ENCODE results near the gene ITPKB. TPM values are rescaled to one million over a fixed set of nuclear protein-coding genes. Genes with fewer than 3 reads are reported as not detected.

The ITPKB gene
- total and polyA plus RNA-seq, 2 of the 13 experiments (the other 11 are each of a cell fraction or from before 2014, with no cell fraction given), result not detected

DNA sequence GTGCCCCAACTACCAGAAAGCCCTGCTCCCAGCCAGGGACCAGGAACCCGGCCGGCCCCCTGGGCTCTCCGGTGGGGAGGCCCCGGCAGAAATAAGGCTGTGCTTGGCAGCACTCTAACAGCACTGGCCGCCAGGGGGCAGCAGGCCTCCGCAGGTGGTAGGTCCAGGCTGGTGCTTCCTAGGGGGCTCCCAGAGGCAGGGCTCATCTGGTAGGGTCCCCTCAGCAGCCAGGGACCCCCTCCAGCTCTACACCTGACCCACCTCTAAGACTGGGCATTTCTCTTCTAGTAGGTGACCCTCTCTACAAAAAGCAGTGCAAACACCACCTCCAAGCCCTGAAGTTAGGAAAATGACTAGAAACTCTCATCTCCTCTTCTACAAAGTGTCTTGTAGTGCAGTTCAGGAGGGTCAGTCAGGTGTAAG is 104.9 kb downstream of the ITPKB start (continued):
- TF ChIP-seq, protein P1, sequence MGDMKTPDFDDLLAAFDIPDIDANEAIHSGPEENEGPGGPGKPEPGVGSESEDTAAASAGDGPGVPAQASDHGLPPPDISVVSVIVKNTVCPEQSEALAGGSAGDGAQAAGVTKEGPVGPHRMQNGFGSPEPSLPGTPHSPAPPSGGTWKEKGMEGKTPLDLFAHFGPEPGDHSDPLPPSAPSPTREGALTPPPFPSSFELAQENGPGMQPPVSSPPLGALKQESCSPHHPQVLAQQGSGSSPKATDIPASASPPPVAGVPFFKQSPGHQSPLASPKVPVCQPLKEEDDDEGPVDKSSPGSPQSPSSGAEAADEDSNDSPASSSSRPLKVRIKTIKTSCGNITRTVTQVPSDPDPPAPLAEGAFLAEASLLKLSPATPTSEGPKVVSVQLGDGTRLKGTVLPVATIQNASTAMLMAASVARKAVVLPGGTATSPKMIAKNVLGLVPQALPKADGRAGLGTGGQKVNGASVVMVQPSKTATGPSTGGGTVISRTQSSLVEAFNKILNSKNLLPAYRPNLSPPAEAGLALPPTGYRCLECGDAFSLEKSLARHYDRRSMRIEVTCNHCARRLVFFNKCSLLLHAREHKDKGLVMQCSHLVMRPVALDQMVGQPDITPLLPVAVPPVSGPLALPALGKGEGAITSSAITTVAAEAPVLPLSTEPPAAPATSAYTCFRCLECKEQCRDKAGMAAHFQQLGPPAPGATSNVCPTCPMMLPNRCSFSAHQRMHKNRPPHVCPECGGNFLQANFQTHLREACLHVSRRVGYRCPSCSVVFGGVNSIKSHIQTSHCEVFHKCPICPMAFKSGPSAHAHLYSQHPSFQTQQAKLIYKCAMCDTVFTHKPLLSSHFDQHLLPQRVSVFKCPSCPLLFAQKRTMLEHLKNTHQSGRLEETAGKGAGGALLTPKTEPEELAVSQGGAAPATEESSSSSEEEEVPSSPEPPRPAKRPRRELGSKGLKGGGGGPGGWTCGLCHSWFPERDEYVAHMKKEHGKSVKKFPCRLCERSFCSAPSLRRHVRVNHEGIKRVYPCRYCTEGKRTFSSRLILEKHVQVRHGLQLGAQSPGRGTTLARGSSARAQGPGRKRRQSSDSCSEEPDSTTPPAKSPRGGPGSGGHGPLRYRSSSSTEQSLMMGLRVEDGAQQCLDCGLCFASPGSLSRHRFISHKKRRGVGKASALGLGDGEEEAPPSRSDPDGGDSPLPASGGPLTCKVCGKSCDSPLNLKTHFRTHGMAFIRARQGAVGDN (CRISPR knock-in tag; IDR thresholded peaks at IDR 0.05), result 0 out of 2 replicates have a peak, but pooled peaks have one; percentile 8
- TF ChIP-seq ERF (CRISPR knock-in tag; IDR thresholded peaks at IDR 0.05), result no peak
- TF ChIP-seq, protein P2, sequence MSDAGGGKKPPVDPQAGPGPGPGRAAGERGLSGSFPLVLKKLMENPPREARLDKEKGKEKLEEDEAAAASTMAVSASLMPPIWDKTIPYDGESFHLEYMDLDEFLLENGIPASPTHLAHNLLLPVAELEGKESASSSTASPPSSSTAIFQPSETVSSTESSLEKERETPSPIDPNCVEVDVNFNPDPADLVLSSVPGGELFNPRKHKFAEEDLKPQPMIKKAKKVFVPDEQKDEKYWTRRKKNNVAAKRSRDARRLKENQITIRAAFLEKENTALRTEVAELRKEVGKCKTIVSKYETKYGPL (CRISPR knock-in tag; IDR thresholded peaks at IDR 0.05), result no peak
- peak; percentile 71 for TF ChIP-seq RAD21 (CRISPR knock-in tag; IDR thresholded peaks at IDR 0.05)
- TF ChIP-seq, protein P3, sequence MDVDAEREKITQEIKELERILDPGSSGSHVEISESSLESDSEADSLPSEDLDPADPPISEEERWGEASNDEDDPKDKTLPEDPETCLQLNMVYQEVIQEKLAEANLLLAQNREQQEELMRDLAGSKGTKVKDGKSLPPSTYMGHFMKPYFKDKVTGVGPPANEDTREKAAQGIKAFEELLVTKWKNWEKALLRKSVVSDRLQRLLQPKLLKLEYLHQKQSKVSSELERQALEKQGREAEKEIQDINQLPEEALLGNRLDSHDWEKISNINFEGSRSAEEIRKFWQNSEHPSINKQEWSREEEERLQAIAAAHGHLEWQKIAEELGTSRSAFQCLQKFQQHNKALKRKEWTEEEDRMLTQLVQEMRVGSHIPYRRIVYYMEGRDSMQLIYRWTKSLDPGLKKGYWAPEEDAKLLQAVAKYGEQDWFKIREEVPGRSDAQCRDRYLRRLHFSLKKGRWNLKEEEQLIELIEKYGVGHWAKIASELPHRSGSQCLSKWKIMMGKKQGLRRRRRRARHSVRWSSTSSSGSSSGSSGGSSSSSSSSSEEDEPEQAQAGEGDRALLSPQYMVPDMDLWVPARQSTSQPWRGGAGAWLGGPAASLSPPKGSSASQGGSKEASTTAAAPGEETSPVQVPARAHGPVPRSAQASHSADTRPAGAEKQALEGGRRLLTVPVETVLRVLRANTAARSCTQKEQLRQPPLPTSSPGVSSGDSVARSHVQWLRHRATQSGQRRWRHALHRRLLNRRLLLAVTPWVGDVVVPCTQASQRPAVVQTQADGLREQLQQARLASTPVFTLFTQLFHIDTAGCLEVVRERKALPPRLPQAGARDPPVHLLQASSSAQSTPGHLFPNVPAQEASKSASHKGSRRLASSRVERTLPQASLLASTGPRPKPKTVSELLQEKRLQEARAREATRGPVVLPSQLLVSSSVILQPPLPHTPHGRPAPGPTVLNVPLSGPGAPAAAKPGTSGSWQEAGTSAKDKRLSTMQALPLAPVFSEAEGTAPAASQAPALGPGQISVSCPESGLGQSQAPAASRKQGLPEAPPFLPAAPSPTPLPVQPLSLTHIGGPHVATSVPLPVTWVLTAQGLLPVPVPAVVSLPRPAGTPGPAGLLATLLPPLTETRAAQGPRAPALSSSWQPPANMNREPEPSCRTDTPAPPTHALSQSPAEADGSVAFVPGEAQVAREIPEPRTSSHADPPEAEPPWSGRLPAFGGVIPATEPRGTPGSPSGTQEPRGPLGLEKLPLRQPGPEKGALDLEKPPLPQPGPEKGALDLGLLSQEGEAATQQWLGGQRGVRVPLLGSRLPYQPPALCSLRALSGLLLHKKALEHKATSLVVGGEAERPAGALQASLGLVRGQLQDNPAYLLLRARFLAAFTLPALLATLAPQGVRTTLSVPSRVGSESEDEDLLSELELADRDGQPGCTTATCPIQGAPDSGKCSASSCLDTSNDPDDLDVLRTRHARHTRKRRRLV (CRISPR knock-in tag; IDR thresholded peaks at IDR 0.05), result no peak
- TF ChIP-seq AGO1 (IDR thresholded peaks at IDR 0.05; ENCODE audit: low read depth, low read length, poor library complexity, severe bottlenecking), result no peak
- no peak for TF ChIP-seq JUND (CRISPR knock-in tag; IDR thresholded peaks at IDR 0.05)
- TF ChIP-seq, protein P4, sequence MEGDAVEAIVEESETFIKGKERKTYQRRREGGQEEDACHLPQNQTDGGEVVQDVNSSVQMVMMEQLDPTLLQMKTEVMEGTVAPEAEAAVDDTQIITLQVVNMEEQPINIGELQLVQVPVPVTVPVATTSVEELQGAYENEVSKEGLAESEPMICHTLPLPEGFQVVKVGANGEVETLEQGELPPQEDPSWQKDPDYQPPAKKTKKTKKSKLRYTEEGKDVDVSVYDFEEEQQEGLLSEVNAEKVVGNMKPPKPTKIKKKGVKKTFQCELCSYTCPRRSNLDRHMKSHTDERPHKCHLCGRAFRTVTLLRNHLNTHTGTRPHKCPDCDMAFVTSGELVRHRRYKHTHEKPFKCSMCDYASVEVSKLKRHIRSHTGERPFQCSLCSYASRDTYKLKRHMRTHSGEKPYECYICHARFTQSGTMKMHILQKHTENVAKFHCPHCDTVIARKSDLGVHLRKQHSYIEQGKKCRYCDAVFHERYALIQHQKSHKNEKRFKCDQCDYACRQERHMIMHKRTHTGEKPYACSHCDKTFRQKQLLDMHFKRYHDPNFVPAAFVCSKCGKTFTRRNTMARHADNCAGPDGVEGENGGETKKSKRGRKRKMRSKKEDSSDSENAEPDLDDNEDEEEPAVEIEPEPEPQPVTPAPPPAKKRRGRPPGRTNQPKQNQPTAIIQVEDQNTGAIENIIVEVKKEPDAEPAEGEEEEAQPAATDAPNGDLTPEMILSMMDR (CRISPR knock-in tag; IDR thresholded peaks at IDR 0.05), result peak; percentile 88
- no peak for TF ChIP-seq ADNP (CRISPR knock-in tag; IDR thresholded peaks at IDR 0.05)
- no peak for TF ChIP-seq ZNF777 (CRISPR knock-in tag; IDR thresholded peaks at IDR 0.05)
- TF ChIP-seq, protein P5, sequence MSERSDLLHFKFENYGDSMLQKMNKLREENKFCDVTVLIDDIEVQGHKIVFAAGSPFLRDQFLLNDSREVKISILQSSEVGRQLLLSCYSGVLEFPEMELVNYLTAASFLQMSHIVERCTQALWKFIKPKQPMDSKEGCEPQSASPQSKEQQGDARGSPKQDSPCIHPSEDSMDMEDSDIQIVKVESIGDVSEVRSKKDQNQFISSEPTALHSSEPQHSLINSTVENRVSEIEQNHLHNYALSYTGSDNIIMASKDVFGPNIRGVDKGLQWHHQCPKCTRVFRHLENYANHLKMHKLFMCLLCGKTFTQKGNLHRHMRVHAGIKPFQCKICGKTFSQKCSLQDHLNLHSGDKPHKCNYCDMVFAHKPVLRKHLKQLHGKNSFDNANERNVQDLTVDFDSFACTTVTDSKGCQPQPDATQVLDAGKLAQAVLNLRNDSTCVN (CRISPR knock-in tag; IDR thresholded peaks at IDR 0.05; ENCODE audit: borderline replicate concordance), result 0 out of 2 replicates have a peak, but pooled peaks have one; percentile 20
- no peak for TF ChIP-seq ZNF484 (CRISPR knock-in tag; IDR thresholded peaks at IDR 0.05; ENCODE audit: borderline replicate concordance, low read depth)
- TF ChIP-seq ZNF501 (CRISPR knock-in tag; IDR thresholded peaks at IDR 0.05), result no peak; the same call in 1 of the 2 replicates
- TF ChIP-seq TMF1 (CRISPR knock-in tag; IDR thresholded peaks at IDR 0.05; ENCODE audit: low read depth), result no peak
- TF ChIP-seq, protein P6, sequence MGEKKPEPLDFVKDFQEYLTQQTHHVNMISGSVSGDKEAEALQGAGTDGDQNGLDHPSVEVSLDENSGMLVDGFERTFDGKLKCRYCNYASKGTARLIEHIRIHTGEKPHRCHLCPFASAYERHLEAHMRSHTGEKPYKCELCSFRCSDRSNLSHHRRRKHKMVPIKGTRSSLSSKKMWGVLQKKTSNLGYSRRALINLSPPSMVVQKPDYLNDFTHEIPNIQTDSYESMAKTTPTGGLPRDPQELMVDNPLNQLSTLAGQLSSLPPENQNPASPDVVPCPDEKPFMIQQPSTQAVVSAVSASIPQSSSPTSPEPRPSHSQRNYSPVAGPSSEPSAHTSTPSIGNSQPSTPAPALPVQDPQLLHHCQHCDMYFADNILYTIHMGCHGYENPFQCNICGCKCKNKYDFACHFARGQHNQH (CRISPR knock-in tag; IDR thresholded peaks at IDR 0.05), result no peak
- no peak for TF ChIP-seq ETV6 (CRISPR knock-in tag; conservative IDR thresholded peaks at IDR 0.05)
